ENCODE measurements around the gene DUS3L.

- TF ChIP-seq, protein P1, sequence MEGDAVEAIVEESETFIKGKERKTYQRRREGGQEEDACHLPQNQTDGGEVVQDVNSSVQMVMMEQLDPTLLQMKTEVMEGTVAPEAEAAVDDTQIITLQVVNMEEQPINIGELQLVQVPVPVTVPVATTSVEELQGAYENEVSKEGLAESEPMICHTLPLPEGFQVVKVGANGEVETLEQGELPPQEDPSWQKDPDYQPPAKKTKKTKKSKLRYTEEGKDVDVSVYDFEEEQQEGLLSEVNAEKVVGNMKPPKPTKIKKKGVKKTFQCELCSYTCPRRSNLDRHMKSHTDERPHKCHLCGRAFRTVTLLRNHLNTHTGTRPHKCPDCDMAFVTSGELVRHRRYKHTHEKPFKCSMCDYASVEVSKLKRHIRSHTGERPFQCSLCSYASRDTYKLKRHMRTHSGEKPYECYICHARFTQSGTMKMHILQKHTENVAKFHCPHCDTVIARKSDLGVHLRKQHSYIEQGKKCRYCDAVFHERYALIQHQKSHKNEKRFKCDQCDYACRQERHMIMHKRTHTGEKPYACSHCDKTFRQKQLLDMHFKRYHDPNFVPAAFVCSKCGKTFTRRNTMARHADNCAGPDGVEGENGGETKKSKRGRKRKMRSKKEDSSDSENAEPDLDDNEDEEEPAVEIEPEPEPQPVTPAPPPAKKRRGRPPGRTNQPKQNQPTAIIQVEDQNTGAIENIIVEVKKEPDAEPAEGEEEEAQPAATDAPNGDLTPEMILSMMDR (IDR thresholded peaks at IDR 0.05): no peak
- TF ChIP-seq POLR2AphosphoS5 (IDR thresholded peaks at IDR 0.05) (no peak), POLR2A (IDR thresholded peaks at IDR 0.05; ENCODE audit: low read depth) (no peak)
Measured at GRCh38 chr19:5743630-5744029, 47.3 kb downstream of the DUS3L start.

All from esophagus muscularis mucosa (tissue), 3 donors.